MM.1S (cell line): ENCODE measurements around the gene TRDN.

Experiments
- DNase-seq: peaks from one replicate; pipeline ENCODE4 v3.0.0-alpha.2; 2015
- H2AFZ ChIP-seq: fragments of 300-600 bp; sonication (generic); 2 replicates; pipeline ENCODE4 v1.6.0; 2016; ENCODE audit warnings: antibody characterized with exemption, low read length
- H3F3A ChIP-seq: fragments of 300-600 bp; sonication (generic); 2 replicates; pipeline ENCODE4 v1.6.1; 2016; ENCODE audit warnings: mild to moderate bottlenecking, antibody characterized with exemption, low read length, moderate library complexity, mixed read lengths; ENCODE audit not compliant: insufficient read depth
- H3K27ac ChIP-seq: fragments of 300-600 bp; sonication (generic); 2 replicates; pipeline ENCODE4 v1.5.1; 2016; ENCODE audit warnings: mild to moderate bottlenecking, low read length
- H3K27me3 ChIP-seq: fragments of 300-600 bp; sonication (generic); replicated peaks from 2 replicates; pipeline ENCODE4 v1.6.0; 2016; ENCODE audit warnings: low read length; ENCODE audit not compliant: insufficient read depth
- H3K36me3 ChIP-seq: fragments of 300-600 bp; sonication (generic); replicated peaks from 2 replicates; pipeline ENCODE4 v1.6.1; 2016; ENCODE audit warnings: mild to moderate bottlenecking, low read length, mixed read lengths; ENCODE audit not compliant: insufficient read depth
- H3K4me1 ChIP-seq: fragments of 300-600 bp; sonication (generic); 2 replicates; pipeline ENCODE4 v1.6.1; 2016; ENCODE audit warnings: low read length, mixed read lengths
- H3K4me2 ChIP-seq: fragments of 300-600 bp; sonication (generic); 2 replicates; pipeline ENCODE4 v1.6.0; 2016; ENCODE audit warnings: low read depth, low read length
- H3K4me3 ChIP-seq: fragments of 300-600 bp; sonication (generic); 2 replicates; pipeline ENCODE4 v1.5.1; 2016; ENCODE audit warnings: low read length, mixed read lengths
- H3K79me2 ChIP-seq: fragments of 300-600 bp; sonication (generic); 2 replicates; pipeline ENCODE4 v1.6.1; 2016; ENCODE audit warnings: mixed run types, low read length, mixed read lengths
- H3K9ac ChIP-seq: fragments of 300-600 bp; sonication (generic); 2 replicates; pipeline ENCODE4 v1.6.1; 2016; ENCODE audit warnings: low read length, mixed read lengths
- H3K9me2 ChIP-seq: fragments of 300-600 bp; sonication (generic); replicated peaks from 2 replicates; pipeline ENCODE4 v1.6.1; 2016; ENCODE audit warnings: mild to moderate bottlenecking, low read length, mixed read lengths; ENCODE audit not compliant: insufficient read depth
- H3K9me3 ChIP-seq: fragments of 300-600 bp; sonication (generic); replicated peaks from 2 replicates; pipeline ENCODE4 v1.6.1; 2016; ENCODE audit warnings: mild to moderate bottlenecking, low read length, mixed read lengths; ENCODE audit not compliant: insufficient read depth
- H4K20me1 ChIP-seq: fragments of 300-600 bp; sonication (generic); 2 replicates; pipeline ENCODE4 v1.6.1; 2016; ENCODE audit warnings: mild to moderate bottlenecking, low read length, moderate library complexity, mixed read lengths; ENCODE audit not compliant: insufficient read depth
- EZH2 ChIP-seq: fragments of 300-600 bp; sonication (generic); optimal IDR thresholded peaks from 2 replicates; pipeline ENCODE3; 2017; ENCODE audit warnings: low read depth, mild to moderate bottlenecking, antibody characterized with exemption, low read length, mixed read lengths
- EZH2phosphoT487 ChIP-seq: fragments of 300-600 bp; sonication (generic); IDR thresholded peaks from 2 replicates; pipeline ENCODE4 v1.6.1; 2018; ENCODE audit warnings: antibody characterized with exemption, low read length
- TF ChIP-seq, protein P1 (sequence below): fragments of 300-600 bp; sonication (generic); IDR thresholded peaks from 2 replicates; pipeline ENCODE4 v1.5.1; 2016; ENCODE audit warnings: antibody characterized with exemption, low read length, mixed read lengths

Gene TRDN

DNA sequence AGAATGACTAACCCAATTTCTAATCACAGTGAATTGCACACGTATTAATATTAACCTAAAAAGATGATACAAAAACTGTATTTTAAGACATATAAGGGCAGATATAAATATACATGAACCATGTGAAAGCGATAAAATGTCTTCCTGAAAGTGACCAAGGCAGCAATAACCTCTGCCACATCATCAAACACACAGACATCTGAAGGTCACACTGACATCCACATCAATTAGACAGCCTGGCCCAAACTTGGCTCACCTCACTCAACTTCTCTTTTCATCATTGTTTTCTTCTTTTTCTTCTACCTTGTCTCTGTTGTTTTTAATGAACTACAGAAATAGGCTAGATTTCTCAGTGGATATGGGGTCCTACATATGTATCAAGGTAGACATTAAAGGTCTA lies 128.5 kb downstream of the TRDN start:
- Histone ChIP-seq H3K79me2 (no peaks in the 10 kb centered on the region), H3K4me2 (no peak overlapping the region), H2AFZ (no peak overlapping the region), H3K9ac (no peak overlapping the region), H3F3A (no peaks in the 10 kb centered on the region), H3K4me3 (no peak overlapping the region), H3K9me3 (no peaks in the 10 kb centered on the region), H3K9me2 (no peaks in the 10 kb centered on the region), H3K27ac (no peak overlapping the region), H4K20me1 (no peaks in the 10 kb centered on the region), H3K36me3 (no peaks in the 10 kb centered on the region), H3K27me3 (no peaks in the 10 kb centered on the region), H3K4me1 (no peaks in the 10 kb centered on the region)
- no peak for TF ChIP-seq EZH2
- TF ChIP-seq EZH2phosphoT487, result no peak
- TF ChIP-seq, protein P1, sequence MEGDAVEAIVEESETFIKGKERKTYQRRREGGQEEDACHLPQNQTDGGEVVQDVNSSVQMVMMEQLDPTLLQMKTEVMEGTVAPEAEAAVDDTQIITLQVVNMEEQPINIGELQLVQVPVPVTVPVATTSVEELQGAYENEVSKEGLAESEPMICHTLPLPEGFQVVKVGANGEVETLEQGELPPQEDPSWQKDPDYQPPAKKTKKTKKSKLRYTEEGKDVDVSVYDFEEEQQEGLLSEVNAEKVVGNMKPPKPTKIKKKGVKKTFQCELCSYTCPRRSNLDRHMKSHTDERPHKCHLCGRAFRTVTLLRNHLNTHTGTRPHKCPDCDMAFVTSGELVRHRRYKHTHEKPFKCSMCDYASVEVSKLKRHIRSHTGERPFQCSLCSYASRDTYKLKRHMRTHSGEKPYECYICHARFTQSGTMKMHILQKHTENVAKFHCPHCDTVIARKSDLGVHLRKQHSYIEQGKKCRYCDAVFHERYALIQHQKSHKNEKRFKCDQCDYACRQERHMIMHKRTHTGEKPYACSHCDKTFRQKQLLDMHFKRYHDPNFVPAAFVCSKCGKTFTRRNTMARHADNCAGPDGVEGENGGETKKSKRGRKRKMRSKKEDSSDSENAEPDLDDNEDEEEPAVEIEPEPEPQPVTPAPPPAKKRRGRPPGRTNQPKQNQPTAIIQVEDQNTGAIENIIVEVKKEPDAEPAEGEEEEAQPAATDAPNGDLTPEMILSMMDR, result no peak
- DNase-seq, result no peak

DNA sequence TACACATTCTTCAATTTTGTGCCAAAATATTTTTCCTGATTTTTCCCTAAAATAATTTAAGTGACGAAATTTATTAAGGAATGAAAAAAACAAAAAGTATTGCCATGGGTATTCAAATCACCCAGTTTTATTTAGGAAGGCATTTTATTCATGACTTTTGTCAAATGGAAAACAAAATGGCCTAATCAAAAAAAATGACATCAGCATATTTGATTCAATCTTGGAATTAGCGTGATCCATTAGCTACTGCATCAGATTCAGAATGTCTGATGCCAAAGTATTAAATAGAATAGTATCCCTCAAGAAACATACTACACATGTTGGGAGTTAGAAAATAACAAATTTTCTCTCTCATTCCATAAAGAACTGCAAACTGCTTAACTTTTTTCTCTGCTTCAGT lies 129.2 kb downstream of the TRDN start:
- H3K9me3 ChIP-seq, result no peaks in the 10 kb centered on the region
- no peaks in the 10 kb centered on the region for H4K20me1 ChIP-seq
- H3F3A ChIP-seq, result no peaks in the 10 kb centered on the region
- H3K4me1 ChIP-seq, result no peaks in the 10 kb centered on the region
- H3K79me2 ChIP-seq, result no peaks in the 10 kb centered on the region
- no peak overlapping the region for H2AFZ ChIP-seq
- H3K9me2 ChIP-seq, result no peaks in the 10 kb centered on the region
- H3K27me3 ChIP-seq, result no peaks in the 10 kb centered on the region
- no peak overlapping the region for H3K27ac ChIP-seq
- DNase-seq, result no peak
- H3K36me3 ChIP-seq, result no peaks in the 10 kb centered on the region
- no peak overlapping the region for H3K4me3 ChIP-seq
- no peak overlapping the region for H3K4me2 ChIP-seq
- no peak overlapping the region for H3K9ac ChIP-seq
- TF ChIP-seq, protein P1, result no peak
- TF ChIP-seq EZH2 (no peak), EZH2phosphoT487 (no peak)

DNA sequence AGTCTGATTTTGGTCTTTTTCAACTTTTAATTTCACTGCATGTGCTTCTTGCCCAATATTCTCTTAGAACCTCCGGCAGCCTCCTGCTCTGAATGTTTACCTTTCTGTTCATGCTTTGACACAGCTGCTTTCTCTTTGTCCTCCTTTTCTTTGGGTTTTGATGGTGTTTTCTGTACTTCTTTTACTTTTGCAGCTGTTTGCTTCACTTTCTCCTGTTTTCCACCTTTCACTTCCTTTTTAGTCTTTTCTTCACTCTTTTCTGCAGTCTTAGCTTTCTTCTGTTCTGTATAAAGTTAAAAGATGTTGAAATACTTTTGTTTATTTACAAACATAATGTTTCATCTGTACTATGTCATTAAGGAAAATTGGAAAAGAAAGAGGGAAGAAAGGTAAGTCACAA lies 133.1 kb downstream of the TRDN start:
- H3K4me1 ChIP-seq, result no peaks in the 10 kb centered on the region

More for the DNA sequence above, 133.1 kb downstream of the TRDN start:
- Histone ChIP-seq H2AFZ (no peak overlapping the region), H3K4me3 (no peak overlapping the region), H3K36me3 (no peaks in the 10 kb centered on the region), H3K27ac (no peak overlapping the region), H3K27me3 (no peaks in the 10 kb centered on the region), H3K4me2 (no peak overlapping the region), H3K9me3 (no peaks in the 10 kb centered on the region), H4K20me1 (no peaks in the 10 kb centered on the region), H3K9me2 (no peaks in the 10 kb centered on the region), H3F3A (no peaks in the 10 kb centered on the region), H3K79me2 (no peaks in the 10 kb centered on the region), H3K9ac (no peak overlapping the region)
- TF ChIP-seq, protein P1, result no peak
- TF ChIP-seq EZH2 (no peak), EZH2phosphoT487 (no peak)
- no peak for DNase-seq
